Stimulated activated CD8-positive, alpha-beta memory T cell treated with anti-CD3 and anti-CD28 coated beads, Interleukin-2, amount 100 ng/mL, for 1 hour (primary cell): ENCODE data around the gene SNRPD2.
A peak's percentile ranks its signal among the peaks of the same experiment; 100 is the strongest.
"Not testable (repeated sequence)": the region's sequence is repeated elsewhere in the genome, so short reads cannot be mapped to it uniquely, and the experiment has no call there.

Experiments used
- DNase-seq, 2 donors: peaks; one replicate each; pipeline ENCODE4 v3.0.0-alpha.2; 2020; ENCODE audit warnings: low read depth in 2 of 2

Gene SNRPD2

GRCh38 chr19:45691516-45692186 lies at the start of gene SNRPD2:
SNRPD2 (minus strand) TSS chr19:45691953; CDS start chr19:45691888, 65 bp downstream.
- DNase-seq = peak; percentile 85 to 89

DNA sequence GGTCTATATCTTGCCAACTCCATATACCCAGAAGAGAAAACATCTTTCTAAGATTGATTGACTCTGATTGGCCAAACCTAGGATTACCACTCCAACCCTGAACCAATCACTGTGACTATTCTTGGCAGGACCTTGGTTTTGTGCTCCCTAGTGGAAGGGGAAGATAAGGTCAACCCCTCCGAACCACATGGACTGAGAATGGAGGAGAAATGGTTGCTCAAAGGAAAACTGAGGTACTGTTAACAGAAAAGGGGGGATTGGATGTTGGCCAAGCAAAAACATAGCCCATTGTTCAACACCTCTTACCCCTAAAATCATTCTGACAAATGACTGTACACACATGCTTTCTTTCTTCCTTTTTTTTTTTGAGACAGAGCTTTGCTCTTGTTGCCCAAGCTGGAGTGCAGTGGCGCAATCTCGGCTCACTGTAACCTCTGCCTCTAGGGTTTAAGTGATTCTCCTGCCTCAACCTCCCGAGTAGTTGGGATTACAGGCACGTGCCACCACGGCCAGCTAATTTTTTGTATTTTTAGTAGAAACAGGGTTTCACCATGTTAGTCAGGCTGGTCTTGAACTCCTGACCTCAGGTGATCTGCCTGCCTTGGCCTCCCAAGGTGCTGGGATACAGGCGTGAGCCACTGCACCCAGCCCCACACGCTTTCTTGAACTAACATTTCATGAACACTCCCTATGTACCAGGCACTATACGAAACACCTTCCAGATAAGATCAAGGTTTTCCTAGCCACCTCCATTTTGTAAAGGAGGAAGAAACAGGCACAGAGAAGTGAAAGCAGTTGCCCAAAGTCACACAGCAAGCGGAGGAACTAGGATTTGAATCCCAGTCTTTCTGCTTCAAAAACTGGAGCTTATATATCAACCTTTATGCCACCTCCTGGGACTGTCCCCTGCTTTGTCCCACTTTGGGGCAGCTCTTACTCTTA lies 48.0 kb upstream of the SNRPD2 start:
- DNase-seq = no peak

GRCh38 chr19:45733160-45733810 lies 41.5 kb upstream of the SNRPD2 start, which contains the start of gene MEIOSIN:
MEIOSIN (plus strand) TSS chr19:45733439; CDS start chr19:45735377, 1,938 bp downstream.
- no peak for DNase-seq

GRCh38 chr19:45730368-45731288 lies 38.9 kb upstream of the SNRPD2 start, which contains the start of gene FBXO46:
FBXO46 (minus strand) TSS chr19:45730896; CDS start chr19:45713495, 17,401 bp downstream.
- DNase-seq = peak; percentile 78 to 83

DNA sequence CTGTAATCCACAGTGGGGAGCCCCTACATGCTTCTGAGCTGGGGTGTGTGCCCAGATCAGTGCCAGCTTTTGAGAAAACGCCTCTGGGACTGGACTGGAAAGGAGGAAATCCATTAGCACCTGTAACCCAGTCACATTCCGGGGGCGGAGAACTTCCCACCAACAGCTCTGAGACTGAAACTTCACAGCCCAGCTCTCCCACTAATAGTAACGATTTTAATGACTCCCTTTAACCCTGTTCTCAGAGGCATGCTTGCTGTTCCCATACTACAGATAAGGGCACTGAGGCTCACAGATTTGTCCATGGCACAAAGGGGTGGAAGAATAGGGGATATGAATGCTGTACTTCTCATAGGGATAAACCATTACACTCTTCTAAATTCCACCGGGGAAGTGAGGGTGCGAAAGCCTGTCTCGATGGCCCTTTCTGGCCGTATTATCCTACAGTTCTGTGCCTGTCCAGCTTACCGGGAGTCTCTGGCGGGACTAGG lies 38.1 kb upstream of the SNRPD2 start:
- DNase-seq = no peak

GRCh38 chr19:45728683-45729082 lies 36.9 kb upstream of the SNRPD2 start:
- DNase-seq = not testable (repeated sequence)

DNA sequence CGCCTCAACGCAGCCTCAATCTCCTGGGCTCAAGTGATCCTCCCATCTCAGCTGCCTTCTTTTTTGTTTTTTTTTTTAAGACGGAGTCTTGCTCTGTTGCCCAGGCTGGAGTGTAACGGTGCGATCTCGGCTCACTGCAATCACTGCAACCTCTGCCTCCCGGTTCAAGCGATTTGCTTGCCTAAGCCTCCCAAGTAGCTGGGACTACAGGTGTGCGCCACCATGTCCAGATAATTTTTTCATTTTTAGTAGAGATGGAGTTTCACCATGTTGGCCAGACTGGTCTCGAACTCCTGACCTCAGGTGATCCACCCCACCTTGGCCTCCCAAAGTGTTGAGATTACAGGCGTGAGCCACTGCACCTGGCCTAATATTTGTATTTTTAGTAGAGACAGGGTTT lies 28.3 kb upstream of the SNRPD2 start:
- DNase-seq = not testable (repeated sequence)

GRCh38 chr19:45717983-45718650 lies 26.4 kb upstream of the SNRPD2 start:
- no peak for DNase-seq

DNA sequence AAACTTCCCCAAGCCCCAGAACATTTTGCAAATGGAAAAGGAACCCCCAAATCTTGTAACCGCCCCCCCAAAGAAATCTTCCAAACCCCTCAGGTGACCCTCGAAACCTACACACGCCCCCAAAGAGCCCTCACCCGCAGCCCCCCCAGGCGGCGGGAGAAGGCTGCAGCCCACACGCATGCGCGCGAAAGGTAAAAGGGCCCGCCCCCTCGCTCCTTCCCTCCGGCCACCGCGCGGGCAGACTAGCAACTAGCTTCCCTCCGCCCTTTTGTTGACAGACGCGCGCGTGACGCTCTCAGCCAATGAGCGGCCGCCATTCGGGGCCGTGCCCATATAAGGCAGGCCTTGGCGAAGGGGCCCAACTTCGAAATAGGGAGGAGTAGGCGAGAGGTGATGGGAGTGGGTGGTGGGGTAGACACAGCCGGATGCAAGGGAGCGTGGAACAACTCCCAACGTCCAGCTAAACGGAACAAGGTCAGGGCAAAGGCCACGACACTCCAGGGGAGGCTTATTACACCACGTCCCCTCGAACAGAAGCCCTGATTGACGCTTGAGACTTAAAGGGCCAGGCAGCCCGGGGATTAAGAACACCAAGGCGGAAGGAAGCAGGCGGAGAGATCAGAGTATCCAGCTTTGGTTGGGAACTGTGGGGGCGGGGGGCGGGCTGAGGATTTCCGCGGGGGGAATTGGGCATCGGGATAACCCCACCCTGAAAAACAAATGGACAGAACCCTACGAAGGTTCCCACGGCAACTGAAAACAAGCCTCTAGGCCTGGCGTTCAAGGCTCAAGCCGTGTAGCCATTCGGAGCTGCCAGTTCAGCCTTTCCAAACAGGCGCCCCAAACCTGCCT lies 25.6 kb upstream of the SNRPD2 start:
- DNase-seq = peak; percentile 95

GRCh38 chr19:45716359-45717130 lies 24.8 kb upstream of the SNRPD2 start:
- no peak for DNase-seq

GRCh38 chr19:45715139-45715538 lies 23.4 kb upstream of the SNRPD2 start:
- no peak for DNase-seq

GRCh38 chr19:45713141-45713540 lies 21.4 kb upstream of the SNRPD2 start:
- no peak for DNase-seq

- no peak for DNase-seq
Measured at GRCh38 chr19:45712699-45713067, 20.9 kb upstream of the SNRPD2 start.

DNA sequence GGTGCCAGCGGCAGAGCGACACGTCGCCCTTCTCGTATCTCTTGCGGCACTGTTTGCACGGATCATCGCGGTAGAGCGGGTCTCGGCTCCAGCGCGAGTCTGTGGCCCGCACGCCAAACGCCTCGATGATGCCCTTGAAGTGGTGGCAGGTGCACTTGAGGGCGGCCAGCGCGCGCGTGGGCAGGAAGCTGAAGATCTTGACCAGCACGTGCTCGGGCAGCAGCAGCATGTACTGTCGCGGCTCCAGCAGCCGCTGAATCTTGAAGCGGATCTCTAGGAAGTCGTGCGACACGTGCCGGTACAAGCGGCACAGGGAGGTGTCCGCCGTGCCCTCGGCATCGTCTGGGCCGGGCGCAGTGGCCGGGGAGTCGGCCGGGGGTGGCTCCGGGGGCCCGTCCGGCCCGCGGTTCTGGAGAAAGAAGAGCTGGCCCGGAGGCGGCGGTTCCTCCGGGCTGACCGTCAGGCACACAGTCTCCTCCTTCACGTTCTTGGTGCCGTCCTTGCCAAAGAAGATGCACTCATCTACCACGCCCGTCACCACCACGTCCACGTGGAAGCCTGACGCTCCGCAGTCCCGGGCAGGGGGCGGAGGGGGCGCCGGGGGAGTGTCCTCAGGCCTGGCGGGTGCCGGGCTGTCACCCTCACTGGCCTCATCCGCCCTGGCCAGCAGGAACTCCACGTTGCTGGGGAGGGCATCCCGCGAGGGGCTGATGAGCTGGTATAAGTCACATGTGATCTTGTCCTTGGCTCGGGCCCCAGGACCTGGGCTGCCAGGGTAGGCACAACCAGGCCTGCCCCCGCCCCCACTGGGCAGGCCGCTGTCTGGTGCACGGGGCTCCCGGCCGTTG lies 20.3 kb upstream of the SNRPD2 start:
- no peak for DNase-seq

- no peak for DNase-seq
Measured at GRCh38 chr19:45710356-45711130, 18.8 kb upstream of the SNRPD2 start.

- no peak for DNase-seq
Measured at GRCh38 chr19:45705710-45706415, 14.1 kb upstream of the SNRPD2 start.
